AG04449 (cell line): ENCODE data around the gene SOCS1.

ENCODE experiments used
- CTCF ChIA-PET: fragments of 350-600 bp; formaldehyde crosslinking; extraction: SDS; loops from one replicate; lab custom pipeline; 2021; ENCODE audit warnings: antibody characterized with exemption; lab: Yijun Ruan, JAX
- POLR2A ChIA-PET: fragments of 400-600, 350-600 bp; formaldehyde crosslinking; extraction: SDS; loops from one replicate; lab custom pipeline; 2020; ENCODE audit warnings: antibody characterized with exemption, inconsistent platforms; lab: Yijun Ruan, JAX
- DNase-seq: peaks from one replicate; pipeline ENCODE4 v3.0.0-alpha.2; 2010; ENCODE audit warnings: low read depth, low spot score
- H3K4me3 ChIP-seq: 2 replicates; pipeline ENCODE4 v1.5.1; 2011; ENCODE audit warnings: low read depth, mild to moderate bottlenecking, control low read depth, low read length
- TF ChIP-seq, protein P1 (sequence below): IDR thresholded peaks from one replicate; pipeline ENCODE4 v1.5.1; 2011; ENCODE audit warnings: mild to moderate bottlenecking, moderate library complexity, low read length, control low read depth, inconsistent platforms; ENCODE audit not compliant: insufficient read depth; ENCODE audit errors: missing control alignments

SOCS1 gene

DNA sequence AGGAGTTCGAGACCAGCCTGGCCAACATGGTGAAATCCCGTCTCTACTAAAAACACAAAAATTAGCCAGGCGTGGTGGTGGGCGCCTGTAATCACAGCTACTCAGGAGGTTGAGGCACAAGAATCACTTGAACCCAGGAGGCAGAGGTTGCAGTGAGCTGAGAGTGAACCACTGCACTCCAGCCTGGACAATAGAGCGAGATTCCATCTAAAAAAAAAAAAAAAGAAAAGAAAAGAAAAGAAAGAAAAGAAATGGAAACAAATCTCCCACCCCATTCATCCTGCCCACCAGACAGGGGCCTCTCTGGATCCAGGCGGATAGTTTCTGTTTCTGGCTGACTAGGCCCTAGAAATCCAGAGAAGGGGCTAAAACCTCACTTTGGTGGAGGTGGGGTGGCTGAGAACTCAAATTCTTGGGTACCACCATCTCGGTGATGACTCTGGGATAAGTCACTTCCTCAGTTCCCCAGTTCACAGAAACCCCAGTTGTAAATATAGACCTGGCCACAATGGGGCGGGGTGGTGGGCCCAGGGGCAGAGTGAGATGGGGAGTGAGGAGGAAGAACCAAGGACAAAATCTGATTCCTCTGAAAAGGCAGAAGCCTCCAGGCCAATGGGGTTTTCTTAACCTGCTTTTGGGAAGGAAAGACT is 22.2 kb downstream of the SOCS1 start:
- CTCF ChIA-PET = no interaction called here
- TF ChIP-seq, protein P1, sequence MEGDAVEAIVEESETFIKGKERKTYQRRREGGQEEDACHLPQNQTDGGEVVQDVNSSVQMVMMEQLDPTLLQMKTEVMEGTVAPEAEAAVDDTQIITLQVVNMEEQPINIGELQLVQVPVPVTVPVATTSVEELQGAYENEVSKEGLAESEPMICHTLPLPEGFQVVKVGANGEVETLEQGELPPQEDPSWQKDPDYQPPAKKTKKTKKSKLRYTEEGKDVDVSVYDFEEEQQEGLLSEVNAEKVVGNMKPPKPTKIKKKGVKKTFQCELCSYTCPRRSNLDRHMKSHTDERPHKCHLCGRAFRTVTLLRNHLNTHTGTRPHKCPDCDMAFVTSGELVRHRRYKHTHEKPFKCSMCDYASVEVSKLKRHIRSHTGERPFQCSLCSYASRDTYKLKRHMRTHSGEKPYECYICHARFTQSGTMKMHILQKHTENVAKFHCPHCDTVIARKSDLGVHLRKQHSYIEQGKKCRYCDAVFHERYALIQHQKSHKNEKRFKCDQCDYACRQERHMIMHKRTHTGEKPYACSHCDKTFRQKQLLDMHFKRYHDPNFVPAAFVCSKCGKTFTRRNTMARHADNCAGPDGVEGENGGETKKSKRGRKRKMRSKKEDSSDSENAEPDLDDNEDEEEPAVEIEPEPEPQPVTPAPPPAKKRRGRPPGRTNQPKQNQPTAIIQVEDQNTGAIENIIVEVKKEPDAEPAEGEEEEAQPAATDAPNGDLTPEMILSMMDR = no peak
- no peak for DNase-seq
- H3K4me3 ChIP-seq = no peak overlapping the region
- POLR2A ChIA-PET = no interaction called here

DNA sequence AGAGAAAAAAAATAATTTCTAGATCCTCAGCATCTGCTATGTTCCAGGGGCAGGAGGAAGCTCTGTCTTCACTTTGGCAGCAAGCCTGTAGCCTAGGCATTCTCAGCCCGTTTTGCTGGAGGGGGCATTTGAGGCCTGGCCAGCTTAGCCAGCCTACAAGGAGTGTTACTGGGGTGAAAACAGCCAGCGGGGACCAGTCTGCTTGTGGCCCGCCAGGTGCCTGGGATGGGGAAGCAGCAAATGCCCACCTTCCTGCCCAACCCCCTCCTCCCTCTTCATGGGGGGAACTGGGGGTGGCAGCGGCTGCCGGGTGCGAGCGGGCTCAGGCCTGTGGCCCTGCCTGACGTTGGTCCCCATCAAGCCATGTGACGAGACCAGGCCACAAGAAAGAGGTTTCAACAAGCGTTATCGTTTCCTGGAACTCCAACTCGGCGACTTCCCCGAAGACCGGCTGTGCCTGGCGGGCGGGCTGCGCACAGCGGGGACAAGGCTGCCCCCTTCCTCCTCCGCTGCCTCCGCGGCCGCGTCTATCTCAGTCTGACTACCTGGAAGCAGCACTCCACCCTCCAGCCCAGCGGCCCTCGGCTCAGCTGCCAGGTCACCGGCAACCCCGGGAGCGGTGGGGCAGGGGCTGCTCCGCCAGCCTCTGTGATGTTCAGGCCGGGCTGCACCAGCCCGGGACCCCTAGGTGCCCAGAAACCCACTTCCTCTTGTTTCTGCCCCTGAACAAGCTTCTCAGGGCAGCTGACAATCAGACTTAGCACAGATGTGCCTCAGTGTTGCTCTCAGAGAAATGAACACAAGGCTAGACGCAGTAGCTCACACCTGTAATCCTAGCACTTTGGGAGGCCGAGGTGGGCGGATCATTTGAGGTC is 22.9 kb downstream of the SOCS1 start:
- no peak overlapping the region for H3K4me3 ChIP-seq
- TF ChIP-seq, protein P1 = no peak
- POLR2A ChIA-PET = no interaction called here
- CTCF ChIA-PET = no interaction called here
- DNase-seq = no peak

DNA sequence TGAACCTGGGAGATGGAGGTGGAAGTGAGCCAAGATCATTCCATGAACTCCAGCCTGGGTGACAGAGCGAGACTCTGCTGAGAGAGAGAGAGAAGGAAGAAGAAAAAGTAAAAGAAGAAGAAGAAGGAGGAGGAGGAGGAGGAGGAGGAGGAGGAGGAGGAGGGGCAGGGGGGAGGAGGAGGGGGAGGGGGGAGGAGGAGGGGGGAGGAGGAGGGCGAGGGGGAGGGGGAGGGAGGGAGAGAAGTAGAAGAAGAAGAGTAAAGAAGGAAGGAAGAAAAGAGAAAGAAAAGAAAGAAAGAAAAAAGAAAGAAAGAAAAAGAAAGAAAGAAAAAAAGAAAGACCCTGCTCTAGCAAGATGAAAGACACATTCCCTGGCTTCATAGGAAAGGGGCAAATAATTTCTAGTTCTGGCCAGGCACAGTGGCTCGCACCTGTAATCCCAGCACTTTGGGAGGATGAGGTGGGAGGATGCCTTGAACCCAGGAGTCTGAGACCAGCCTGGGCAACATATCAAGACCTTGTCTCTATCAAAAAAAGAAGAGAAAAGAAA is 23.6 kb downstream of the SOCS1 start:
- TF ChIP-seq, protein P1 = no peak
- no peak overlapping the region for H3K4me3 ChIP-seq
- ChIA-PET CTCF (no interaction called here), POLR2A (no interaction called here)
- DNase-seq = no peak

DNA sequence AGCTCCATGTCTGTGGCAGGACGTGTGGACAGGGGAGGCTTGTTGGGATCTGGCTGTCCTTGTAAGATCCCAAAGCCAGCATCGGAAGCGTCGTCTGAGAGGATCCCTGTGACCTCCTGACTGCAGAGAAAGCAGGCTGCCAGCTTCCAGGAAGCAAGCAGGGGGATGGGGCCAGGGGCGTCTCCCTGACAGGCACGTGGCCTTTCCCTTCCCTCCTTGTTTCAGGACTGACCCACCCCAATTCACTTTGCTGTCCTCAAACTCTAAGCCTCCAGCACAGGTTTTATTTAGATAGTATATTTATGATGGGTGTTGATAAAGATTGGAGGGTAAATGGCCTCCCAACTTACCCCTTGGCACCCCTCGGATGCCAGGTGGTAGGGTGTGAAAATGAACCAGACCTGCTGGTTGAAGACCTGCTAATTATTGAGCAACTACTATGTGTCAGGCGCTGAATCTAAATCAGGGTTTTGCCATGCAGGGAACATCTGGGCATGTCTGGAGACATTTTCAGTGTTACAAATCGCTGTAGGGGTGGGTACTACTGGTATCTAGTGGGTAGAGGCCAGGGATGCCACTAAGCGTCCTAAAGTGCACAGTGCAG is 24.5 kb downstream of the SOCS1 start:
- ChIA-PET POLR2A (no interaction called here), CTCF (interaction anchor here (1.1 kb wide), 1 partner anchor 21 kb away, joined by 3 read pairs; no protein-coding TSS in a partner anchor)
- no peak for DNase-seq
- H3K4me3 ChIP-seq = no peak overlapping the region
- TF ChIP-seq, protein P1 = no peak

DNA sequence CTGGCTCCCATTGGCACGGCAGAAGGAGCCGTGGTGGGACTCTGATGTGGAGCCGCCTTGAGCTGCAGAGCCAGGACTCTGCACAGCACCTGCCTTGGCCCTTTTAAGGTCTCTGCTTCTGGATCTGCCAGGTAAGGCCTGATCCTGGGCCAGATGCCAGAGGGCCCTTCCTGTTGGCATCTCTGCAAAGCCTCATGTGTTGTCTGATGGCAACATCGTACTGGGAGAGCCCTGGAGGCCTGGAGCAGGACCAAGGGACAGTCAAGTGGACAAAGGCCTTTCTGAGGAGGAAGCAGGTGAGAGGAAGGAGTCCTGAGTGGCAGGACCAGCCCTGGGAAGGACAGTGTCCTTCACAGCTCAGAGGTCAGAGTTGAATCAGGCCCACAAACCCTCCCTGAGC is 26.1 kb downstream of the SOCS1 start:
- CTCF ChIA-PET = no interaction called here
- TF ChIP-seq, protein P1 = no peak
- POLR2A ChIA-PET = no interaction called here
- H3K4me3 ChIP-seq = no peak overlapping the region
- no peak for DNase-seq

DNA sequence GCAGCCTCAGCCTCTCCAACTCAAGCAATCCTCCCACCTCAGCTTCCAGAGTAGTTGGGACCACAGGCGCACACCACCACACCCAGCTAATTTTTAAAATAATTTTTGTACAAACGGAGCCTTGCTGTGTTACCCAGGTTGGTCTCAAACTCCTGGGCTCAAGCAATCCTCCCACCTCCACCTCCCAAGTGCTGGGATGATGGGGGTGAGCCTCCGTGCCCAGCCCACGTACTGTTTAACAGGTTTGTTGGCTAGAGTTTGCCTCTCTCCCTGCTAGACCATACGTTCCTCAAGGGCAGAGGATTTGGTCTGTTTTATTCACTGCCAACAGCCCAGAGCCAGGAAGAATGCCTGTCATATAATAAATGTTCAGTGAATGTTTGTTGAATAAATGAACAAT is 26.6 kb downstream of the SOCS1 start:
- DNase-seq = no peak
- TF ChIP-seq, protein P1 = no peak
- ChIA-PET CTCF (no interaction called here), POLR2A (no interaction called here)
- no peak overlapping the region for H3K4me3 ChIP-seq
